HG03175 (cell line): Measurements from ENCODE around the gene PPP1R3G.

Experiments
- ATAC-seq: cut with Tn5 transposase; IDR thresholded peaks from one replicate; pipeline ENCODE4 v1.9.1; 2021; ENCODE audit warnings: mild to moderate bottlenecking, moderate library complexity; ENCODE audit not compliant: unreplicated experiment

PPP1R3G gene

DNA sequence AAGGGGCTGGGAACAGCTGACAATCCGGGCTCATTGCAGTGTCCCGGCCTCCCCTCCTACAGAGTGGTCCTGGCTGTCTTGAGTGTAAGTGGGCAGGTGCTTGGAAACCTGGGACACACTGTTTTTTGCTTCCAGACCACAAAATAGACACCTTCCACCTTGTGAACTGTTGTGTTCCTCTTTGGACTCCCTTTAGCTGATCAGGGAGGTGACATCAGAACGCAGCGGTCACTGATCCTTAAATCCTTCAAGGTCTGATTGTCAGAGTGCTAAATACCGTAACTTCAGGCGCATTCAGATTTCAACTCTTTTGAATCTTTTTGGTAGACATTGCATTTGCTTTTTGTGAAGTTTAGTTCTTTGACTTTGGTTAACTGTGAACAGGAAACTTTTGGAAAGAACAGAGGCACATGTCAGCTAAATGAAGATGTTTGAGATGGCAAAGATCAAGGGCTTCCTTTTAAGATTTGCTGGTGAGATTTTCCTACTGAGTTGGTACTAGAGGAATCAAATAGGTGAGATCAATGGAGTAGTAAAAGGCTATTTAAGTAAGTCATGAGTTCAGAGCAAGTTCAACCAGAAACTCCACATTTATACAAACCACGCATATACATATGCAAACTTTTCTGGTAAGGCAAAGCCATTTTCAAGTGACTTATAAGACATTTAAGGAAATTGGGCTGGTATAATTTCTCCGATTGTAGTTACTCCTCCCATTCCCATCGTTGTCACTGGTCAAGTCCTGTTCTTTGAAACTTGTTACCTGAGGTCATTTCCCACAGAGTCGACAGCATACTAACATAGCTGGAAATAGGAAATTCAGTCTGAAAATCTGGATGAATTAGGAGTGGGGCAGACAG is 6.3 kb downstream of the PPP1R3G start:
- ATAC-seq, result no peak

DNA sequence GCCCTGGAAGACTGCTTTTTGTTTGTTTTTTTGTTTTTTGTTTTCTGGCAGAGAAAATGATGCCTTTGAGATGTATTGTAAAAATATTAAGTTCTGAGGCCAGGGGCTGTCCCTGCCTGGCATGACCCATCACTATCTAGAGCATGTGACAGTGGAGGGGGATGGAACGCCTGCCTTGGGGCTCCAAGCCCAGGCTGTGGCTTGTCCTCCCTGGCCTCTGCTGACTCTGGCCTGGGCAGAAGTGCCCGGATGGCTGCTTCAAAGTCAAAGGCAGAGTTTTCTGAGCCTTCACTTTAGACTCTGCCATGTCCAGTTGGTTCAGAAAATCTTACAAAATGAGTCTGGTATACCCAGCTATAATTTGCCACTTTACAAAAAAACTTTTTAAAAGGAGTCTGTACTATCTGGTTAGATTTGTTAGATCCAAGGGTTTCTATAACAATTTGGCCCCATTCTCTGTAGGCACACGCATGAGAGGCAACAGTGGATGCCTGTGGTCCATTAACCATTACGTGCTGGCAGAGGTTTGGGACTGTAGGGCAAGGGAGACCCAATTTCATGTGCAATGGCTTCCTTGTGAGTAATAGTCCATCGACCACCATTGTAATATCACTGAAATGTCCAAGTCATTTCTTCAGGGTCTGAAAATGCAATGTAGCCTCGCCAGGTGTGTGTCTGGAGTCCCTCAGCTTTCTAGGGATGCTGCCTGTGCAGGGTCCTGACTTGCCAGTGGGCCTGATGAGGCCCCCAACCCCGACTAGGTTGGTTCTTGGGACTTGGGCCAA is 8.3 kb downstream of the PPP1R3G start:
- ATAC-seq, result no peak

DNA sequence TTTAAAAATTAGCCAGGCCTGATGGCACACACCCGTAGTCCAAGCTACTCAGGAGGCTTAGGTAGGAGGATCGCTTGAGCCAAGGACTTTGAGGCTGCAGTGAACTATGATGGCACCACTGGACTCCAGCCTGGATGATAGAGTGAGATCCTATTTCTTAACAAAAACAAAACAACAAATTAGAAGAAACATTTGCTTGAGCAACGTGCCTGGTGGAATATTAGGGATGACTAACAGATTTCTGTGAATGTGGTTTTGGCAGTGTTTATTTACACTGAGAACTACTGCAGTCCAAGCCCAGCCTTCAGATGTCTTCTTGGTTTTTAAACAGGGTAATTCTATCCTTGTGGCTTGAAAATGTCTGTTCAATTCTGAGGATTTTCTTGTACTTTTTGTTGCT is 9.2 kb downstream of the PPP1R3G start:
- no peak for ATAC-seq

DNA sequence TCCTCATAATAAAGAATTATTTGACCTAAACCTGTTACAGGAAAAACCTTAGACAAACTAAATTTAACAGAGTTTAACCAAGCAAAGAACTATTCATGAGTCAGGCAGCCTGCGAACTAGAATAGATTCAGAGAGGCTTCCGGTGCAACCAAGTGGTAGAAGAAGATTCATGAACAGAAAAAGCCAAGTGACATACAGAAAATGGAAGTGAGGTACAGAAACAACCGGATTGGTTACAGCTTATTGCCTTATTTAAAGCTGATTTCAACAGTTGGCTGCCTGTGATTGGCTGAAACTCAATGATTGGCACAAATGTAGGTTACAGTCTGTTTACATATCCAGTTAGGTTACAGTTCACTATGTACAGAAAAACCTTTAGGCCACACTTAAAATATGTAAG is 10.1 kb downstream of the PPP1R3G start:
- ATAC-seq, result peak; percentile 80

GRCh38 chr6:5096482-5096881 is 11.3 kb downstream of the PPP1R3G start:
- ATAC-seq, result no peak

- no peak for ATAC-seq
Observed at GRCh38 chr6:5098501-5099270, 13.5 kb downstream of the PPP1R3G start.

DNA sequence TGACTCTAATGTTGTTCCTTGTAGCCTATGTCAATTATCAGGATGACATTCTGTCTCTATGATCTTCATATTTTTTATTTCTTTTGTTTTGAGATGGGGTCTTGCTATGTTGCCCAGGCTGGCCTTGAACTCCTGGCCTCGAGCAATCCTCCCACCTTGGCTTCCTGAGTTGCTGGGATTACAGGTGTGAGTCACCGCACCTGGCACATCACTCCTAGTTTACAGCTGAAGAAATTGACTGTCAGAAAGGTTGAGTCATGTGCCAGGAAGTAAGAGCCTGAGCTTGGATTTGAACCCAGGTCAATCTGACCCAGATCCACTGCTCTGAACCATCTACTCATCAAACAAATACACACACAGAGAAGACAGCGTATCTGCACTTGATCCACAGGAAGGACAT is 14.4 kb downstream of the PPP1R3G start:
- no peak for ATAC-seq

- ATAC-seq, result no peak
Observed at GRCh38 chr6:5100806-5101205, 15.7 kb downstream of the PPP1R3G start.

DNA sequence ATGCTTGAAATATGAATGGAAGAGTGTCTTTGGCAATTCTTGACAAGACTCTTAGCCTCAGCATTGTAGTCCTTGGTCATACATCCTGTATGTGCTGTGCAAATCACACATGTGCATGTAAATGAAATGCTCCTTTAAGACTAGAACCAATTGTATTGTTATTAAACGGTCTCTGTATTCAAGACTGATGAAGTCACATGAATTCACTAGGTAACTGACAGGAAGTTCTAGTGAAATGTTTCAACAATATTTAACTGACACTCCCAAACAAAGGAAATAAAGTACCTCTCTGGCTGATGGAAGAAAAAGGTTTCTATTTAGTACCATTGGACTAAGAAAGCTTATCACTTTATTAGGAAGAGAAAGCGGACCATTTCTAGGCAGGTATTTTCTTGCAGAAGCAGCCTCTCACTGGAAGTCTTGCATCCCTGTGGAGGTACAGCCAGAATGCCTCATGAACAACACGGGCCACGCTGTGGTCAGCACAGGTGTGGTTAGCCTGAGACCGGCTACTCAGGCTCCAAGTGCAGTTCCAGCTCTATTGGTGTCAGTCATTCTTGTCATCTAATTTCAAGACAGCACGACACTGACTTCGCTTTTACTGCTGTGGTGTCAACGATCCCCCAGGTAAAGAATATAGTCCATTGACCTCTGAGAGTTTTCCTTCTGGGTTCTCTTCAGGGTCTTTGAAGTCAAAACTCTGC is 17.3 kb downstream of the PPP1R3G start:
- no peak for ATAC-seq

GRCh38 chr6:5103250-5103649 is 18.1 kb downstream of the PPP1R3G start:
- no peak for ATAC-seq

- ATAC-seq, result no peak
Observed at GRCh38 chr6:5104667-5105066, 19.5 kb downstream of the PPP1R3G start.

DNA sequence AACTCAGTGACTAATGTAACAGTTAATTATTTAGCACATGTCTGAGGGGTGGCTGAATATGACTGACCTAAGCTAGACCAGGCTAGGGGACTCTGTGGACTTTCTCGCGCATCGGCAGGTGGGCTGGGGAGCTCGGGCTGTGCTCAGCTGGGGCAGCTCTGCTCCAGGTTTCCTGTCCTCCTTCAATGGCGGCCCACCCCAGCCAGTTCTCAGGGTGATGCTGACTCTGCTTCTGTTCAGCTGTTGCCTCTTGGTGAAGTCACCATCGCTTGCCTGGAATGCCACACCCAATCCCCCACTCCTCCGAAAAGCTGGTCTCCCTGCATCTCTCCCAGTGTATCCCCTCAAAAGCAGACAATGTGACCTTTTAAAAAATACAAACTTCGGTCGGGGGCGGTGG is 20.0 kb downstream of the PPP1R3G start:
- no peak for ATAC-seq

DNA sequence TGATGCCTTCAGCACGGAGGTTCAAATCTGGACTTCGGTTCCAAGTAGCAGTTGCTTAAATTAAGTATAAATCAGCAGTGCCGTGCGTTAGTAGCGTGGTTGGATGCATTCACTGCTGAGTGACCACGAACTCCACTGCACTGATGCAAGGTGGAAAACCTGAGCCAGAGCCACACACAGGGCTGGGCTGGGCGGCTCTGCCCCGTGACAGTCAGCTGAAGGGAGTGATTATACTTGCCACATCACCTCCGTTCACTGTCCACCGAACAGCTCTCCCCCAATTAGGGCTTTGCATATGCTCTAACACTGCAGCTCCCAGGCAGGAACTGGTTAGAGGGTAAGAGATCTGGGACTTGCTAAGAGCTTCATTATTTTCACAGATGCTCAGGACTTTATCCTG is 22.2 kb downstream of the PPP1R3G start:
- no peak for ATAC-seq

DNA sequence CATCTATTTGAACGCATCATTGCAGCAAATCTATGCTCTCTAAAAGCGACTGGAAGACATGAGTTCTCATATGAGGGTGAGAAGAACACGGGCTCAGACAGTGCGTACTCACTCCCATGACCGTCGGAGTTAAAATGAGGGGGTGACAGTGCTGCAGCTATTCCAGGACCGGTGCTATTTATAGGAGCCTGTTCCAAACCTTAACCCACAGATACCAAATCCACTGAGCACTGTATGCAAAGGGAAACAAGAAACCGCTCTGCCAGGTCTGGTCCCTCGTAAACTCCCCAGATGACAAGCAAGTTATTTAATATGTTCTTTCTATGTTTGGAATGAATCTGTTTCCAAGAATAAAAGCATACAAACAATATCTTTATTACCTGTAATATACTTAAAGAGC is 22.9 kb downstream of the PPP1R3G start:
- ATAC-seq, result no peak

DNA sequence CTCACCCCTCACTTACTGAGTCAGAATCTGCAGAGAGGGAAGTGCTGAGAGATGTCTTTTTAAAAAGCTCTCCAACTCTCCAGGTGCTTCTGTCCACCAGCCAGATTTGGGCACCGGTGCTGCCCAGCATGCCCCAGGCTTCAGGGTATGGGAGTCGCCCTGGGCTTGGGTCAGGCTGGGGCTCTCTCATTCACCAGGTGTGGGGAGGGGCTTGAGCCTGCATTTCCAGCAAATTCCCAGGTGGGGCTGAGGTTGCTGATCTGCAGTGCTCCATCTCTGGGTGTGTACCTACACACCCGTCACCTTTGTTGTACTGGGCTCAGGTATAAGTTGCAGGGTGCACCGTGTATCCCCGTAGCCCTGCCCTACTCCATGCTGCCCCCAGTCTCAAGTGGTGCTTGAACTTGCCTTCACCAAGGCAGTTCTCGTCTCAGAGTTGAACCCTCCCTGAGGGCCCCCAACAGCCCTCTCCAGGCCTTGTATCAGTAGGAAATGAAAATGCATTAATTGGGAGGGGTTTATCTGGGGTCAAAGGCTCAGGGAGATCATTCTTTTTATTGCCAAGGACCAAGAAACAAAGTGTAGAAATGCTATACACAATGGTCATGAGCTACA is 23.5 kb downstream of the PPP1R3G start:
- ATAC-seq, result no peak

DNA sequence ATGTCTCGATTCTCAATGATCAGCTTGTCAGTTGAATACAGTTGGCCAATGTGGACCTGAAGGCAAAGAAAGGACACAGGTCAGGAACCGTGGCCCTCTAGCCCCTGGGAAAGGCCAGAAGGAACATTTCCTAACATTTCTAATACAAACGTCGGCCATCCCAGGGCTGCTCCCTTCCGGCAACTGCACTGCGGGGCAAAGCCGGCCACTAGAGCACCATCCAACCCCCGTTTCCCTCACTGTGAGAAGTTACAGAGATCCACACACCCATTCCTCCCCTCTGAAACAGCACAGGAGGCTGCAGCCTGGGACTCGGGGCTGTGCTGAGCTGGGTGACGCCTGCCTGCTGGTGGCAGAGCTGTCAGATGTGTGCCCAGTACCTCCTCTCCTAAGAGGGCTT is 24.3 kb downstream of the PPP1R3G start:
- ATAC-seq, result no peak

- no peak for ATAC-seq
Observed at GRCh38 chr6:5110246-5110645, 25.1 kb downstream of the PPP1R3G start.

GRCh38 chr6:5111626-5112025 is 26.5 kb downstream of the PPP1R3G start:
- no peak for ATAC-seq

- no peak for ATAC-seq
Observed at GRCh38 chr6:5112066-5112799, 27.1 kb downstream of the PPP1R3G start.

DNA sequence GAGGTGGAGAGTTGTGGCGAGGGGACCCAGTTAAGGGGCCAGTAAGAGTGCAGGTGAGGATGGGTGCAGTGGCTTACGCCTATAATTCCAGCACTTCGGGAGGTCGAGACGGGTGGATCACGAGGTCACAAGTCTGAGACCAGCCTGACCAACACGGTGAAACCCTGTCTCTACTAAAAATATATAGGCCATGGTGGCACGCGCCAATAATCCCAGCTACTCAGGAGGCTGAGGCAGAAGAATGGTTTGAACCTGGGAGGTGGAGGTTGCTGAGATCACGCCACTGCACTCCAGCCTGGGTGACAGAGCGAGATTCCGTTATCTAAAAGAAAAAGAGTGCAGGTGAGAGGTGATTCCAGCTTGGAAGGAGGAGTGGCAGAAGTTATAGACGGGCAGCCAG is 28.0 kb downstream of the PPP1R3G start:
- no peak for ATAC-seq
